HCT116 (cell line): ENCODE data around the gene RNF138. TPM values are rescaled to one million over a fixed set of nuclear protein-coding genes. Genes with fewer than 3 reads are reported as not detected.

Source experiments
- ATAC-seq: fragments of 200-7000 bp; cut with Tn5 transposase; 2 replicates; pipeline ENCODE4 v1.9.1; 2020; ENCODE audit warnings: mild to moderate bottlenecking, moderate library complexity
- BruUV-seq: library from RNA; stranded (reverse); fragments of 400-500 nt; replicated peaks from 2 replicates; lab custom pipeline; 2021; lab: Mats Ljungman, UMichigan
- CTCF ChIA-PET: fragments of 300-600 bp; sonication (Branson Sonifier 250); formaldehyde crosslinking; loops from one replicate; lab custom pipeline; 2021; ENCODE audit warnings: antibody characterized with exemption; lab: Charles Lee
- POLR2A ChIA-PET: fragments of 300-600, 350-600 bp; sonication (Branson Sonifier 250); formaldehyde crosslinking; loops from one replicate; lab custom pipeline; 2021; ENCODE audit warnings: antibody characterized with exemption; lab: Charles Lee
- RAD21 ChIA-PET, 2 experiments: fragments of 300-600 bp; sonication (Branson Sonifier 250); formaldehyde crosslinking; loops; one replicate each; lab custom pipeline; 2023; ENCODE audit warnings: low total read pairs in 2 of 2; ENCODE audit not compliant: uncharacterized antibody in 2 of 2, unreplicated experiment in 2 of 2, low non-redundant PET in 1 of 2; lab: Charles Lee
- DNase-seq: peaks from one replicate; pipeline ENCODE4 v3.0.0-alpha.2; 2010; ENCODE audit warnings: low read depth, low spot score
- H2AFZ ChIP-seq: fragments of 200-600 bp; shearing (Covaris generic), sonication (generic); 2 replicates; pipeline ENCODE4 v1.6.1; 2017; ENCODE audit warnings: low read depth, mixed run types, mixed read lengths, antibody characterized with exemption, low read length; ENCODE audit not compliant: poor library complexity, severe bottlenecking
- H3K27ac ChIP-seq: 2 replicates; pipeline ENCODE4 v1.5.1; 2012; ENCODE audit warnings: low read depth, low read length
- H3K27me3 ChIP-seq: fragments of 200-600 bp; sonication (generic); 2 replicates; pipeline ENCODE4 v1.6.1; 2016; ENCODE audit warnings: mixed run types, low read length, mixed read lengths; ENCODE audit not compliant: insufficient read depth
- H3K36me3 ChIP-seq, 2 experiments: fragments of 200-500 bp in 1 of 2; fragments of 200-600 bp in 1 of 2; sonication (Bioruptor generic) in 1 of 2; sonication (generic) in 1 of 2; 2 replicates each; pipeline versions ENCODE4 v1.5.1 to v1.6.1; 2014 to 2016; ENCODE audit warnings: low read length in 2 of 2, inconsistent platforms in 1 of 2, mixed read lengths in 1 of 2, mixed run types in 1 of 2; ENCODE audit not compliant: insufficient read depth in 2 of 2, control insufficient read depth in 1 of 2
- H3K4me1 ChIP-seq, 2 experiments: fragments of 200-600 bp in 1 of 2; sonication (generic) in 1 of 2; 2 replicates each; pipeline versions ENCODE4 v1.5.1 to v1.6.1; 2012 to 2017; ENCODE audit warnings: low read length in 2 of 2, inconsistent platforms in 1 of 2, mild to moderate bottlenecking in 1 of 2, mixed read lengths in 1 of 2, mixed run types in 1 of 2, moderate library complexity in 1 of 2; ENCODE audit not compliant: insufficient read depth in 2 of 2, control insufficient read depth in 1 of 2
- H3K4me2 ChIP-seq: fragments of 200-600 bp; sonication (generic); 2 replicates; pipeline ENCODE4 v1.6.1; 2017; ENCODE audit warnings: mixed run types, low read length, mixed read lengths
- H3K4me3 ChIP-seq, 2 experiments: fragments of 200-600 bp in 1 of 2; sonication (generic) in 1 of 2; replicated peaks in 1 of 2; 2 replicates each; pipeline ENCODE4 v1.5.1; 2011 to 2016; ENCODE audit warnings: low read length in 2 of 2, control low read depth in 1 of 2, low read depth in 1 of 2, mild to moderate bottlenecking in 1 of 2, mixed read lengths in 1 of 2, mixed run types in 1 of 2
- H3K79me2 ChIP-seq: fragments of 200-600 bp; sonication (generic); 2 replicates; pipeline ENCODE4 v1.6.1; 2017; ENCODE audit warnings: mild to moderate bottlenecking, mixed run types, low read length, moderate library complexity, mixed read lengths; ENCODE audit not compliant: insufficient read depth
- H3K9ac ChIP-seq: fragments of 200-600 bp; sonication (generic); 2 replicates; pipeline ENCODE4 v1.6.1; 2016; ENCODE audit warnings: low read length, mixed read lengths
- H3K9me2 ChIP-seq: fragments of 200-600 bp; sonication (generic), shearing (Covaris generic); 2 replicates; pipeline ENCODE4 v1.6.1; 2017; ENCODE audit warnings: mixed run types, mild to moderate bottlenecking, moderate library complexity; ENCODE audit not compliant: insufficient read depth
- H3K9me3 ChIP-seq, 2 experiments: fragments of 200-500 bp in 1 of 2; fragments of 200-600 bp in 1 of 2; sonication (Bioruptor generic) in 1 of 2; sonication (generic) in 1 of 2; 2 replicates each; pipeline ENCODE4 v1.6.1; 2014 to 2017; ENCODE audit warnings: low read length in 2 of 2, mixed read lengths in 2 of 2, inconsistent platforms in 1 of 2, low read depth in 1 of 2, mild to moderate bottlenecking in 1 of 2, mixed run types in 1 of 2, moderate library complexity in 1 of 2; ENCODE audit not compliant: control insufficient read depth in 1 of 2, insufficient read depth in 1 of 2
- H4K20me1 ChIP-seq: fragments of 200-600 bp; sonication (generic), shearing (Covaris generic); 2 replicates; pipeline ENCODE4 v1.6.1; 2017; ENCODE audit warnings: mixed run types, mild to moderate bottlenecking, moderate library complexity; ENCODE audit not compliant: insufficient read depth
- CBX3 ChIP-seq: IDR thresholded peaks from 2 replicates; pipeline ENCODE4 v1.6.1; 2012; ENCODE audit warnings: low read depth
- ELF1 ChIP-seq: IDR thresholded peaks from 2 replicates; pipeline ENCODE4 v1.6.1; 2012; ENCODE audit warnings: low read depth, borderline replicate concordance
- EZH2phosphoT487 ChIP-seq: fragments of 200-600 bp; IDR thresholded peaks from 2 replicates; pipeline ENCODE4 v1.6.1; 2018; ENCODE audit warnings: antibody characterized with exemption, borderline replicate concordance
- POLR2A ChIP-seq: IDR thresholded peaks from 2 replicates; pipeline ENCODE4 v1.7.0; 2011; ENCODE audit warnings: borderline replicate concordance; ENCODE audit not compliant: insufficient read depth, insufficient read length; ENCODE audit errors: extremely low read depth
- POLR2AphosphoS5 ChIP-seq: IDR thresholded peaks from 2 replicates; pipeline ENCODE4 v1.6.1; 2011; ENCODE audit warnings: mild to moderate bottlenecking, low read depth, low read length, moderate library complexity
- RAD21 ChIP-seq: IDR thresholded peaks from 2 replicates; pipeline ENCODE4 v1.6.1; 2012; ENCODE audit warnings: low read depth, mild to moderate bottlenecking
- SIN3A ChIP-seq: IDR thresholded peaks from 2 replicates; pipeline ENCODE4 v1.6.1; 2012; ENCODE audit warnings: low read depth
- YY1 ChIP-seq: IDR thresholded peaks from 2 replicates; pipeline ENCODE4 v1.6.1; 2011; ENCODE audit warnings: low read length, low read depth, moderate library complexity, mild to moderate bottlenecking; ENCODE audit not compliant: insufficient replicate concordance; ENCODE audit errors: extremely low read depth
- intact Hi-C: fragments of 100-400 bp; cut with micrococcal nuclease; formaldehyde crosslinking; loops from 2 replicates; pipeline ENCODE4 v1.10.0; 2022
- total RNA-seq: library from RNA; stranded (reverse); gene quantifications from one replicate; pipeline ENCODE4 v1.2.1, GENCODE V29; 2021; ENCODE audit not compliant: unreplicated experiment
- TF ChIP-seq, protein P1 (sequence below): IDR thresholded peaks from 2 replicates; pipeline ENCODE4 v1.6.1; 2012; ENCODE audit warnings: low read depth
- TF ChIP-seq, protein P2 (sequence below): IDR thresholded peaks from 2 replicates; pipeline ENCODE4 v1.6.1; 2012
- TF ChIP-seq, protein P3 (sequence below): IDR thresholded peaks from 2 replicates; pipeline ENCODE4 v1.6.1; 2012

RNF138 gene
- total RNA-seq, 1 experiment from 2014 or later, result 72.5 TPM

DNA sequence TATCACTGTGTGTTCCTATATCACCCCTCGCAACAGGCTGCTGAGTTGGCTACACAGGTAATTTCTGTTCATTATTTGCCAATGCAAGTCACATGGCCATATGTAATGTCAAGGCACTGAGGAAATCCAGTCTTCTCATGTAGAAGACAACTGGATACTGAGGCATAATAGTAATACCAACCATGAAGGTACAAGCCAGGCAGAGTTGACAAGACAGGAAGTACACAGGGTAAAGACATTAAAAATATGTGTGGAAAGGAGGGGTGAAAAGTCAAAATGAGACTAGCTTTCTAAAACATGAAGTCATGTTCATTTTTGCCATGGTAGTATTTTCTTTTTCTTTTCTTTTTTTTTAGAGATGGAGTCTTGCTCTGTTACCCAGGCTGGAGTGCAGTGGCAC, 17.5 kb upstream of the RNF138 start (continued):
- no peak for TF ChIP-seq EZH2phosphoT487
- no peak for TF ChIP-seq ELF1
- no peak for TF ChIP-seq CBX3
- TF ChIP-seq RAD21, result no peak
- no peak for TF ChIP-seq YY1
- TF ChIP-seq, all 23 proteins: peak for 0

DNA sequence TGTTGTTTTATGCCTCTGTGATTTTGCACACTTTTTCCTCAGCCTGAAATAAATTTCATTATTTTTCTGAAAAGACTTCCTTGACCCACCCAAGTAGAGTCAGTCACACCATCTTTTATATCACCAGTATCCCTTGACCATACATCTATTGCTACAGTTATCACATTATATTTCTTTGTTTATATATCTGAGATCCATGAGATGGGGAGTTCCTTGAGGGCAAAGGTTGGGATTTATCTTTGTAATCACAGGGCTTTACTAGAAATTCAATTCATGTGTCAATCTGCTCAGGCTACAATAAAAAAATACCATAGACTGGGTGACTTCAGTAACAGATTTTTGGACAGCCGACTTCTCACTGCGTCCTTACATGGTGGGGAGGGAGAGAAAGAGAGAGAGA, 12.8 kb upstream of the RNF138 start:
- H3K4me1 ChIP-seq, result peaks cover 0 to 4% of the 10 kb centered on the region in 2 experiments; a peak in 1 of 4 replicates
- BruUV-seq, result no TSS peak
- H4K20me1 ChIP-seq, result no peaks in the 10 kb centered on the region
- H3K4me2 ChIP-seq, result no peak overlapping the region
- RAD21 ChIA-PET, result no interaction called here
- H3K27me3 ChIP-seq, result no peaks in the 10 kb centered on the region
- no peaks in the 10 kb centered on the region for H3K9me3 ChIP-seq
- H3K4me3 ChIP-seq, result no peak overlapping the region
- no peak for TF ChIP-seq POLR2A
- TF ChIP-seq POLR2AphosphoS5, result no peak
- TF ChIP-seq, protein P1, sequence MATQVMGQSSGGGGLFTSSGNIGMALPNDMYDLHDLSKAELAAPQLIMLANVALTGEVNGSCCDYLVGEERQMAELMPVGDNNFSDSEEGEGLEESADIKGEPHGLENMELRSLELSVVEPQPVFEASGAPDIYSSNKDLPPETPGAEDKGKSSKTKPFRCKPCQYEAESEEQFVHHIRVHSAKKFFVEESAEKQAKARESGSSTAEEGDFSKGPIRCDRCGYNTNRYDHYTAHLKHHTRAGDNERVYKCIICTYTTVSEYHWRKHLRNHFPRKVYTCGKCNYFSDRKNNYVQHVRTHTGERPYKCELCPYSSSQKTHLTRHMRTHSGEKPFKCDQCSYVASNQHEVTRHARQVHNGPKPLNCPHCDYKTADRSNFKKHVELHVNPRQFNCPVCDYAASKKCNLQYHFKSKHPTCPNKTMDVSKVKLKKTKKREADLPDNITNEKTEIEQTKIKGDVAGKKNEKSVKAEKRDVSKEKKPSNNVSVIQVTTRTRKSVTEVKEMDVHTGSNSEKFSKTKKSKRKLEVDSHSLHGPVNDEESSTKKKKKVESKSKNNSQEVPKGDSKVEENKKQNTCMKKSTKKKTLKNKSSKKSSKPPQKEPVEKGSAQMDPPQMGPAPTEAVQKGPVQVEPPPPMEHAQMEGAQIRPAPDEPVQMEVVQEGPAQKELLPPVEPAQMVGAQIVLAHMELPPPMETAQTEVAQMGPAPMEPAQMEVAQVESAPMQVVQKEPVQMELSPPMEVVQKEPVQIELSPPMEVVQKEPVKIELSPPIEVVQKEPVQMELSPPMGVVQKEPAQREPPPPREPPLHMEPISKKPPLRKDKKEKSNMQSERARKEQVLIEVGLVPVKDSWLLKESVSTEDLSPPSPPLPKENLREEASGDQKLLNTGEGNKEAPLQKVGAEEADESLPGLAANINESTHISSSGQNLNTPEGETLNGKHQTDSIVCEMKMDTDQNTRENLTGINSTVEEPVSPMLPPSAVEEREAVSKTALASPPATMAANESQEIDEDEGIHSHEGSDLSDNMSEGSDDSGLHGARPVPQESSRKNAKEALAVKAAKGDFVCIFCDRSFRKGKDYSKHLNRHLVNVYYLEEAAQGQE, result no peak
- no peak for TF ChIP-seq RAD21
- TF ChIP-seq, protein P2, sequence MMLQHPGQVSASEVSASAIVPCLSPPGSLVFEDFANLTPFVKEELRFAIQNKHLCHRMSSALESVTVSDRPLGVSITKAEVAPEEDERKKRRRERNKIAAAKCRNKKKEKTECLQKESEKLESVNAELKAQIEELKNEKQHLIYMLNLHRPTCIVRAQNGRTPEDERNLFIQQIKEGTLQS, result no peak
- TF ChIP-seq, protein P3, sequence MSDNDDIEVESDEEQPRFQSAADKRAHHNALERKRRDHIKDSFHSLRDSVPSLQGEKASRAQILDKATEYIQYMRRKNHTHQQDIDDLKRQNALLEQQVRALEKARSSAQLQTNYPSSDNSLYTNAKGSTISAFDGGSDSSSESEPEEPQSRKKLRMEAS, result no peak
- no peak for TF ChIP-seq EZH2phosphoT487
- TF ChIP-seq SIN3A, result no peak
- no peak overlapping the region for H3K9ac ChIP-seq
- no peak for DNase-seq
- no peak overlapping the region for H3K27ac ChIP-seq
- ATAC-seq, result no peak
- no peaks in the 10 kb centered on the region for H3K9me2 ChIP-seq
- no peak overlapping the region for H2AFZ ChIP-seq
- H3K36me3 ChIP-seq, result no peaks in the 10 kb centered on the region
- CTCF ChIA-PET, result no interaction called here
- intact Hi-C loops, result loop anchor here (10.0 kb wide), 1 partner anchor 524 kb away; no protein-coding TSS in a partner anchor
- POLR2A ChIA-PET, result interaction anchor here (1.1 kb wide), 1 partner anchor 9 kb away, joined by 3 read pairs; no protein-coding TSS in a partner anchor
- H3K79me2 ChIP-seq, result no peaks in the 10 kb centered on the region
